DOHH2 (cell line): ENCODE results near the gene ST8SIA2.

Experiments used
- H3F3A ChIP-seq: fragments of 200-600 bp; sonication (generic), shearing (Covaris generic); 2 replicates; pipeline ENCODE4 v1.6.0; 2016; ENCODE audit warnings: antibody characterized with exemption, mild to moderate bottlenecking; ENCODE audit not compliant: control insufficient read depth, insufficient read depth
- H3K27ac ChIP-seq: fragments of 200-600 bp; sonication (generic); 2 replicates; pipeline ENCODE4 v1.5.1; 2014; ENCODE audit warnings: low read depth, mild to moderate bottlenecking, low read length, moderate library complexity
- H3K27me3 ChIP-seq: fragments of 200-600 bp; sonication (generic); 2 replicates; pipeline ENCODE4 v1.6.1; 2014; ENCODE audit warnings: mild to moderate bottlenecking, low read length, mixed read lengths; ENCODE audit not compliant: control insufficient read depth
- H3K36me3 ChIP-seq: fragments of 200-600 bp; sonication (generic); 2 replicates; pipeline ENCODE4 v1.6.1; 2014; ENCODE audit warnings: mild to moderate bottlenecking, low read length, moderate library complexity, mixed read lengths; ENCODE audit not compliant: control insufficient read depth
- H3K4me1 ChIP-seq: fragments of 200-600 bp; sonication (generic); 2 replicates; pipeline ENCODE4 v1.6.1; 2014; ENCODE audit warnings: mild to moderate bottlenecking, low read length, mixed read lengths; ENCODE audit not compliant: control insufficient read depth
- H3K4me2 ChIP-seq: fragments of 200-600 bp; sonication (generic); 2 replicates; pipeline ENCODE4 v1.6.0; 2014; ENCODE audit warnings: mild to moderate bottlenecking, low read length, moderate library complexity
- H3K4me3 ChIP-seq: fragments of 200-600 bp; sonication (generic); 2 replicates; pipeline ENCODE4 v1.5.1; 2014; ENCODE audit warnings: mild to moderate bottlenecking, low read length, mixed read lengths
- H3K79me2 ChIP-seq: fragments of 200-600 bp; sonication (generic); 2 replicates; pipeline ENCODE4 v1.6.1; 2014; ENCODE audit warnings: mild to moderate bottlenecking, low read length, mixed read lengths; ENCODE audit not compliant: control insufficient read depth
- H3K9me2 ChIP-seq: fragments of 200-600 bp; sonication (generic); replicated peaks from 2 replicates; pipeline ENCODE4 v1.6.1; 2014; ENCODE audit warnings: mild to moderate bottlenecking, low read length, mixed read lengths; ENCODE audit not compliant: control insufficient read depth
- H3K9me3 ChIP-seq: fragments of 200-600 bp; sonication (generic); 2 replicates; pipeline ENCODE4 v1.6.1; 2014; ENCODE audit warnings: antibody characterized with exemption, low read length, mixed read lengths; ENCODE audit not compliant: control insufficient read depth, insufficient read depth
- H4K20me1 ChIP-seq: fragments of 200-600 bp; sonication (generic); 2 replicates; pipeline ENCODE4 v1.6.0; 2014; ENCODE audit warnings: low read depth, mild to moderate bottlenecking, antibody characterized with exemption, low read length, moderate library complexity; ENCODE audit not compliant: control insufficient read depth, insufficient read depth
- EZH2phosphoT487 ChIP-seq: fragments of 200-600 bp; sonication (generic); IDR thresholded peaks from 2 replicates; pipeline ENCODE4 v1.6.1; 2017; ENCODE audit warnings: borderline replicate concordance, mild to moderate bottlenecking, antibody characterized with exemption, low read length, moderate library complexity, mixed read lengths
- TF ChIP-seq, protein P1 (sequence below): fragments of 200-600 bp; sonication (generic); IDR thresholded peaks from one replicate; pipeline ENCODE4 v1.5.1; 2014; ENCODE audit warnings: antibody characterized with exemption, mild to moderate bottlenecking, low read depth, low read length; ENCODE audit not compliant: poor library complexity, severe bottlenecking

ST8SIA2 gene

DNA sequence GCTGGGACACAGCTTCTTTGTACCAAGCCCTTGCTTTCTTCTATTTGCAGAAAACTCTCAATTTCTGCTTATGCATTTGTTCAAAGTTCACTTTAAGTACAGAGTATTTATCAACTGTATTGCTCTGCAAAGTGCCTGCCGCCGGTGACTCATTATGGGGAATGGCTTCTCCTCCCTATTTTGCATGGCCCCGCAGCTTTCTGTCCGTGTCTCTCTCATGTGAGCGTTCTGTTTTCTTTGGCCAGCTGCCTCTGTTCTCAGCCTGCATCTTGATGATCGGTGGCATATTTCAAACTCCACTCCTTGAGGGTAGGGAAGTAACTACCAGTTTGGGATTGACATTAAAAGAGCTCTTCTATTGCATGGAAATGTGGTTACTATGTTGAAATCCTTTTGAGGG is 28.6 kb upstream of the ST8SIA2 start:
- Histone ChIP-seq H3K9me3 (no peaks in the 10 kb centered on the region), H3K9me2 (no peaks in the 10 kb centered on the region), H3K4me2 (no peak overlapping the region), H3K79me2 (no peaks in the 10 kb centered on the region), H3K4me3 (no peak overlapping the region), H4K20me1 (no peaks in the 10 kb centered on the region), H3K4me1 (no peaks in the 10 kb centered on the region), H3F3A (no peaks in the 10 kb centered on the region), H3K36me3 (no peaks in the 10 kb centered on the region), H3K27me3 (no peaks in the 10 kb centered on the region), H3K27ac (no peak overlapping the region)
- TF ChIP-seq, protein P1, sequence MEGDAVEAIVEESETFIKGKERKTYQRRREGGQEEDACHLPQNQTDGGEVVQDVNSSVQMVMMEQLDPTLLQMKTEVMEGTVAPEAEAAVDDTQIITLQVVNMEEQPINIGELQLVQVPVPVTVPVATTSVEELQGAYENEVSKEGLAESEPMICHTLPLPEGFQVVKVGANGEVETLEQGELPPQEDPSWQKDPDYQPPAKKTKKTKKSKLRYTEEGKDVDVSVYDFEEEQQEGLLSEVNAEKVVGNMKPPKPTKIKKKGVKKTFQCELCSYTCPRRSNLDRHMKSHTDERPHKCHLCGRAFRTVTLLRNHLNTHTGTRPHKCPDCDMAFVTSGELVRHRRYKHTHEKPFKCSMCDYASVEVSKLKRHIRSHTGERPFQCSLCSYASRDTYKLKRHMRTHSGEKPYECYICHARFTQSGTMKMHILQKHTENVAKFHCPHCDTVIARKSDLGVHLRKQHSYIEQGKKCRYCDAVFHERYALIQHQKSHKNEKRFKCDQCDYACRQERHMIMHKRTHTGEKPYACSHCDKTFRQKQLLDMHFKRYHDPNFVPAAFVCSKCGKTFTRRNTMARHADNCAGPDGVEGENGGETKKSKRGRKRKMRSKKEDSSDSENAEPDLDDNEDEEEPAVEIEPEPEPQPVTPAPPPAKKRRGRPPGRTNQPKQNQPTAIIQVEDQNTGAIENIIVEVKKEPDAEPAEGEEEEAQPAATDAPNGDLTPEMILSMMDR = no peak
- TF ChIP-seq EZH2phosphoT487 = no peak

DNA sequence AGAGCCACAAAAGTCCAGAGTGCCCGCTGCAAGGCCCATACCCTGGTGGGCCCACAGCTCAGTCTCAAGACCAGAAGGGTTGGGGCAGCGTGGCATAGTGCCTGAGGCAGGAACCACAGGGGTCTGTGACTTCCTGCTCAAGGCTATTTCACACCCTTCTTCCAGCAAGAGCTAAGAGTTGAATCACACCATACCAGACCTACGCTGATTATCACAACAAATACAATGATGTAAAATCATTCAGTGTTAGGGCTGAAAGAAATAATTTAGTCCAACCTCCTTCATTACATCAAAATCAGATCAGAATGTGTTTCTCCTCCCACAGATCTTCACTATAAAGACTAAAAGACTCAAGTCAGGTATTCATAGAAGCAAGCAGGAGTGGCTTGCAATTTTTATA is 27.8 kb upstream of the ST8SIA2 start:
- H3K36me3 ChIP-seq = no peaks in the 10 kb centered on the region
- no peaks in the 10 kb centered on the region for H3K9me2 ChIP-seq
- no peak overlapping the region for H3K4me3 ChIP-seq
- no peaks in the 10 kb centered on the region for H3K27me3 ChIP-seq
- no peak overlapping the region for H3K27ac ChIP-seq
- no peak overlapping the region for H3K4me2 ChIP-seq
- H3F3A ChIP-seq = no peaks in the 10 kb centered on the region
- no peaks in the 10 kb centered on the region for H4K20me1 ChIP-seq
- TF ChIP-seq, protein P1 = no peak
- TF ChIP-seq EZH2phosphoT487 = no peak
- no peaks in the 10 kb centered on the region for H3K4me1 ChIP-seq
- no peaks in the 10 kb centered on the region for H3K9me3 ChIP-seq
- no peaks in the 10 kb centered on the region for H3K79me2 ChIP-seq

DNA sequence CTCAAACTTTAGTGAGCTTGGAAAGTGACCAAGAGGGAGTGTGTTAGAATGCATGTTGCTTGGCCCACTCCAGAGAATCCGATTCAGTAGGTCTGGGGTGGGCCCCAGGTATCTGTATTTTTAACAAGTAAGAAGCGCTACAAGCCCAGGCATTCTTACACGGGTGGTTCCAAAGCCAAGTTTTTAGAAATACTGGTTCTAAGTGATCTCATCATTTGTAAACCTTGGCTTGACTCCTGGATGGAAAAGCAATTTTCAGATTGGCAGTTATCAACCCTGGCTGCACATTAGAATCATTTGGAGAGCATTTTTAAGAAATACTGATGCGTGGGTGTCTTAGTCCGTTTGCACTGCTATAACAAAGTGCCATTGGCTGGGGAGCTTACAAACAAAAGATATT is 27.3 kb upstream of the ST8SIA2 start:
- Histone ChIP-seq H3F3A (no peaks in the 10 kb centered on the region), H3K9me2 (no peaks in the 10 kb centered on the region), H3K27ac (no peak overlapping the region), H3K4me1 (no peaks in the 10 kb centered on the region), H3K79me2 (no peaks in the 10 kb centered on the region), H4K20me1 (no peaks in the 10 kb centered on the region), H3K4me3 (no peak overlapping the region), H3K9me3 (no peaks in the 10 kb centered on the region), H3K4me2 (no peak overlapping the region), H3K27me3 (no peaks in the 10 kb centered on the region), H3K36me3 (no peaks in the 10 kb centered on the region)
- TF ChIP-seq, protein P1 = no peak
- no peak for TF ChIP-seq EZH2phosphoT487

DNA sequence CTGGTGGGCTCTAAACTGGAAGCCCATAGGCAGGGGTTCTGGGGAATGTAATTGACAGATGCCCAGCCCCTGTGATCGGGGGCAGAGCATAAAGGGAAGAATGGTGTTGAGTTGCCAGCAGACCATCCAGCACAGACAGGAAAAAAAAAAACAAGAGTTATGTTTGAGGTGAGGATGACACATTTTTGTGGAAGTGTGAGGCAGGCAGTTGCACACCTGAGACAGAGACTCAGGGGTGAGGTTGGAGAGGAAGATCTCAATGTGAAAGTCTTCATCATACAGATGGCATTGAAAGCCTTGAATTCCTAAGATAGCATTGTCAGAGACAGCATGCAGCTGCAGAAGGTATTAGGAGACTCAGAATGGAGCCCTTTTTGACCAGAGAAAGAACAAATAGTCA is 18.6 kb upstream of the ST8SIA2 start:
- Histone ChIP-seq H3K4me1 (no peaks in the 10 kb centered on the region), H3K27me3 (no peaks in the 10 kb centered on the region), H3K79me2 (no peaks in the 10 kb centered on the region), H4K20me1 (no peaks in the 10 kb centered on the region), H3K9me3 (no peaks in the 10 kb centered on the region), H3K4me3 (no peak overlapping the region), H3F3A (no peaks in the 10 kb centered on the region), H3K9me2 (no peaks in the 10 kb centered on the region), H3K4me2 (no peak overlapping the region), H3K27ac (no peak overlapping the region), H3K36me3 (no peaks in the 10 kb centered on the region)
- TF ChIP-seq EZH2phosphoT487 = no peak
- TF ChIP-seq, protein P1 = no peak
